Tibial artery (tissue), 4 donors: ENCODE data around the gene C17orf75.
"Not testable (repeated sequence)": the region's sequence is repeated elsewhere in the genome, so short reads cannot be mapped to it uniquely, and the experiment has no call there.

Experiments used
- DNase-seq, 2 donors: peaks; one replicate each; pipeline ENCODE4 v3.0.0-alpha.2; 2019
- H3K27ac ChIP-seq, 2 donors: fragments of 200-600 bp; sonication (generic) in 1 of 2; 1 replicate in 1 of 2; 2 replicates in 1 of 2; pipeline ENCODE4 v1.5.1; 2018 to 2019; ENCODE audit warnings: mild to moderate bottlenecking in 1 of 2
- H3K27me3 ChIP-seq, 2 donors: fragments of 200-600 bp; sonication (generic) in 1 of 2; one replicate each; pipeline versions ENCODE4 v1.5.1 to v1.6.0; 2016 to 2019
- H3K36me3 ChIP-seq, 3 donors: fragments of 200-600 bp; sonication (generic) in 2 of 3; one replicate each; pipeline ENCODE4 v1.5.1; 2016 to 2019; ENCODE audit warnings: mild to moderate bottlenecking in 2 of 3
- H3K4me1 ChIP-seq, 4 donors: fragments of 200-600 bp; sonication (generic) in 2 of 4; 1 replicate in 3 of 4; 2 replicates in 1 of 4; pipeline ENCODE4 v1.5.1; 2016 to 2019
- H3K4me3 ChIP-seq, 2 donors: fragments of 200-600 bp; sonication (generic) in 1 of 2; 1 replicate in 1 of 2; 2 replicates in 1 of 2; pipeline ENCODE4 v1.5.1; 2018 to 2019; ENCODE audit warnings: mild to moderate bottlenecking in 2 of 2
- H3K9me3 ChIP-seq, 3 donors: fragments of 200-600 bp; sonication (generic) in 1 of 3; one replicate each; pipeline ENCODE4 v1.5.1; 2016 to 2019
- CTCF ChIP-seq, 2 experiments: fragments of 200-600 bp in 1 of 2; fragments of 450-650 bp in 1 of 2; IDR thresholded peaks; one replicate each; pipeline ENCODE4 v1.5.1; 2017 to 2019; ENCODE audit warnings: antibody characterized with exemption in 2 of 2, mild to moderate bottlenecking in 1 of 2, moderate library complexity in 1 of 2
- intact Hi-C: fragments of 100-400 bp; cut with DNase I; formaldehyde crosslinking; loops from one replicate; pipeline ENCODE4 v1.15.0; 2023; ENCODE audit warnings: low total_unique reads

Gene C17orf75, protein sequence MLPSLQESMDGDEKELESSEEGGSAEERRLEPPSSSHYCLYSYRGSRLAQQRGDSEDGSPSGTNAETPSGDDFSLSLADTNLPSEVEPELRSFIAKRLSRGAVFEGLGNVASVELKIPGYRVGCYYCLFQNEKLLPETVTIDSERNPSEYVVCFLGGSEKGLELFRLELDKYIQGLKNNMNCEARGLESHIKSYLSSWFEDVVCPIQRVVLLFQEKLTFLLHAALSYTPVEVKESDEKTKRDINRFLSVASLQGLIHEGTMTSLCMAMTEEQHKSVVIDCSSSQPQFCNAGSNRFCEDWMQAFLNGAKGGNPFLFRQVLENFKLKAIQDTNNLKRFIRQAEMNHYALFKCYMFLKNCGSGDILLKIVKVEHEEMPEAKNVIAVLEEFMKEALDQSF

DNA sequence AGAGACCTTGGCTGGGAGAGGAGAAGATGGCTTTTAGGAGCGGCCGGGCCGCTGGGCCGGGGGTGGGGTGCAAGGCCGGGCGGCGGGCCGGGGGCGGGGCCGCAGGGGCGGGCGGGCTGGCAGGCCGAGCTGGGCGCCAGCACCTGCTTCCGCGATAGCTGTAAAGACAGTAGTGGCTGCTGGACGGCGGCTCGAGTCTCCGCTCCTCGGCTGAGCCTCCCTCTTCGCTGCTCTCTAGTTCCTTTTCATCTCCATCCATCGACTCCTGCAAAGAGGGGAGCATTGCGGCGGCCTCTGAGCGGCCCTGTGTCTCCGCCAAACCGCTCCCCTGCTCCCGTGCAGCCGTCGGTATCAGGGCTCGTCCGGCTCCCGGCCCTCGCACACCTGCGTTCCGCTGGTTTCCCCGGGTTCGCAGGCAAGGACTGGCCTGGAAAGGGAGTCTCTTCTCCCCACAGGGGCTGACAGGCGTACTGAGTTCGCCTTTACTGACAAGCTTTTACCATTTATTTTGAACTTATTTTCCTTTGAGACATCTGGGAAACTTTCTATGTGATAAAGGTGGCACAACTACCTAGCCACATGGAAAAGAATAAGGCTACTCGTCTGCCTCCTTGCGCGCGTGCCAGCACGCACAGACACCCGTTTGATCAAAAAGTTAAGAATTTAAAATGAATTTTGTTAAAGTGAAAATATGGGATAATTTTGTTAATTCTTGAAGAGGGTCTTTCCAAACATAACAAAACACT is at the start of gene C17orf75:
C17orf75 (minus strand) TSS at position 317 of the 746 bp plus-strand sequence; CDS start at position 283, 34 bp downstream.
- intact Hi-C loops: no loop called here
- peak within 1 kb of the TSS; percentile 75 to 76 for H3K27ac ChIP-seq

DNA sequence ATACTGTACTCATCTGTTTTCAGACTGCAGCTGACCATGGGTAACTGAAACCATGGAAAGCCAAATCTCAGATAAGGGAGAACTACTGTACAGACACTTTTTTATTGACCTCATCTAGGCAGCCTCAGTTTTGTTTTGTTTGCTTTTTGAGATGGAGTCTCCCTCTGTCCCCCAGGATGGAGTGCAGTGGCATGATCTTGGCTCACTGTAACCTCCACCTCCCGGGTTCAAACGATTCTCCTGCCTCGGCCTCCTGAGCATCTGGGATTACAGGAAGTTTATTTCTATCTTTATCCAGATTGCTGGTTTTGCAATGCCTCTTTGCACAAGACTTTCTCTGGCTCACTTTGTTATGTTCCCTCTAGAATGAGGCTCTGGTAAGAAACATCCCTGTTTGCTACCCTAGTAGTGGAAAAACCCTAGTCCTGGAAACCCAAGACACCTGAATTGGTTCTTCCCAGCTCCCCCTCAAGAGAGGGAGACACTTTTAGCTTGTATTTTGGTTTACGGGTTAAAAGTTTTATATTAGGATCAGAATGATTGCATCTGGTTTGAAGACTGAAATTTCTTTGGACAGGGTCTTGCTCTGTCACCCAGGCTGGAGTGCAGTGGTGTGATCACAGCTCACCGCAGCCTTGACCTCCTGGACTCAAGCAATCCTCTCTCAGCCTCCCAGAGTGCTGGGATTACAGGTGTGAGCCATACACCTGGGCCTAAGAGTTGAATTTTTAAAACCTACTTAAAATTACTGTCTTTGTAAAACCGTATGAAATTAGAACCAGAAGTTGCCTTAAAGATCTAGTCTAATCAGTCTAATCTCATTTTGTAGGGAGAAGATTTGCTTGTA is 46.9 kb upstream of the C17orf75 start:
- no peak for TF ChIP-seq CTCF (IDR thresholded peaks at IDR 0.05)
- Histone ChIP-seq H3K27ac (no peak overlapping the region), H3K9me3 (no peaks in the 10 kb centered on the region), H3K27me3 (no peaks in the 10 kb centered on the region), H3K36me3 (peaks cover 0 to 17% (median 0%) of the 10 kb centered on the region in 3 donors), H3K4me1 (no peaks in the 10 kb centered on the region), H3K4me3 (no peak overlapping the region)
- no peak for DNase-seq
- intact Hi-C loops: no loop called here

More for the DNA sequence above, at the start of gene C17orf75:
- Histone ChIP-seq H3K27me3 (no peaks in the 10 kb centered on the region), H3K4me3 (peak within 1 kb of the TSS; percentile 60 to 66), H3K36me3 (peaks cover 3 to 25% (median 19%) of the 10 kb centered on the region in 3 donors), H3K9me3 (no peaks in the 10 kb centered on the region), H3K4me1 (peaks cover 0 to 19% (median 9%) of the 10 kb centered on the region in 4 donors)
- TF ChIP-seq CTCF (IDR thresholded peaks at IDR 0.05): no peak
- DNase-seq: peak; percentile 59 to 87

GRCh38 chr17:32388128-32388527 is 46.2 kb upstream of the C17orf75 start:
- intact Hi-C loops, H3K4me3 ChIP-seq: not testable (repeated sequence)

DNA sequence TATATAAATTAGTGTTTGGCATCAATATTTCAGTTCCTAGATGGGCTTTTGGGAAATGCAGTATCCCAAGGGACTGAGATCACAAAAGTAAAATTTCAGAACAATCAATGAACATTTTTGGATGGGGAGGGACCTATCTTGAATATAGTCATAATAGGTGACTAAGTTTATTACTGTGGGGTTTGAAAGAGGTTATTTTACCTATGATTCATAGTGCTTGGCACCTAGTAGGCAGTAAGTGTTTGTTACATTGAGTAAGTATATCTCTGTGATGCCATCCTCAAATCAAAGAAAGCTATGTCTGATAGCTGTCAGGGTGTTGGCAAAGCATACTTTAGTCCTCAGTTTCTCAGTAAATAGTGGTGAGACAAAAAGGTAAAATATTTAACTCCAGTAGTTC is 44.9 kb upstream of the C17orf75 start:
- intact Hi-C loops: no loop called here
- H3K4me3 ChIP-seq: no peak overlapping the region
- H3K27me3 ChIP-seq: no peaks in the 10 kb centered on the region
- H3K9me3 ChIP-seq: no peaks in the 10 kb centered on the region
- H3K27ac ChIP-seq: no peak overlapping the region
- peaks cover 11 to 26% (median 12%) of the 10 kb centered on the region in 3 donors for H3K36me3 ChIP-seq
- no peak for DNase-seq
- no peaks in the 10 kb centered on the region for H3K4me1 ChIP-seq
- TF ChIP-seq CTCF (IDR thresholded peaks at IDR 0.05): no peak

More at GRCh38 chr17:32388128-32388527, 46.2 kb upstream of the C17orf75 start:
- H3K36me3 ChIP-seq: peaks cover 0 to 17% (median 0%) of the 10 kb centered on the region in 3 donors
- H3K27ac ChIP-seq, H3K9me3 ChIP-seq, DNase-seq, H3K27me3 ChIP-seq, H3K4me1 ChIP-seq: not testable (repeated sequence)

DNA sequence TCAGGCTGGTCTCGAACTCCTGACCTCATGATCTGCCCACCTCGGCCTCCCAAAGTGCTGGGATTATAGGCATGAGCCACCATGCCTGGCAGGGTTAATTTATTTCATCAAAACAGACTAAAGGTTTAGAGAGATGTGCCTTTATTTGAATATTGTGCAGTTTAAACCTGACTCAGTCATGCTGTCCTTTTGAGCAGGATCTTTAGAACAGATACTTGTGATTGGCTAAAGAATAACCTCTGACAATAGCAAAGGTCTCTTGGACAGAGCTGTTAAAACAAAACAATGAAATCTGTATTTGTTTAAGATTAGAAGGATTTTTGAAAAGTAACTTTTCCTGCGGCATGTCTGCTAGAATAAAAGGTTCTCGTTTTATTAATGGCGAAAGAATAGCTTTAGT is 44.0 kb upstream of the C17orf75 start:
- H3K27ac ChIP-seq: no peak overlapping the region
- H3K36me3 ChIP-seq: peaks cover 12 to 26% (median 17%) of the 10 kb centered on the region in 3 donors
- intact Hi-C loops: no loop called here
- H3K9me3 ChIP-seq: no peaks in the 10 kb centered on the region
- no peaks in the 10 kb centered on the region for H3K27me3 ChIP-seq
- TF ChIP-seq CTCF (IDR thresholded peaks at IDR 0.05): no peak
- no peaks in the 10 kb centered on the region for H3K4me1 ChIP-seq
- no peak overlapping the region for H3K4me3 ChIP-seq
- no peak for DNase-seq
